ENCODE measurements around the gene CYLD. TPM values are rescaled to one million over a fixed set of nuclear protein-coding genes. Genes with fewer than 3 reads are reported as not detected.

CYLD gene
- total RNA-seq, 4 donors from 2014 or later: 79.2 to 180 (median 92.4) TPM

- Histone ChIP-seq H3K36me3 (peaks cover 7 to 14% of the 10 kb centered on the region in 2 donors), H3K27ac (no peak overlapping the region), H3K4me3 (replicated peaks in 1 of 3) (no peak overlapping the region), H3K9me3 (no peaks in the 10 kb centered on the region), H3K4me1 (peaks cover 4 to 7% of the 10 kb centered on the region in 2 donors), H3K27me3 (no peaks in the 10 kb centered on the region)
- TF ChIP-seq POLR2A (IDR thresholded peaks at IDR 0.05): no peak
- no peak for TF ChIP-seq CTCF (IDR thresholded peaks at IDR 0.05)
- DNase-seq: no peak
- WGBS, 2 donors: 84 to 90% methylated on average over 4 of the region's 4 CpGs
- intact Hi-C loops (cut with DNase I): no loop called here
These were observed 10.8 kb downstream of the CYLD start for GRCh38 chr16:50752471-50753235.

- TF ChIP-seq CTCF (IDR thresholded peaks at IDR 0.05): no peak
- no peak for TF ChIP-seq POLR2A (IDR thresholded peaks at IDR 0.05)
- intact Hi-C loops (cut with DNase I): no loop called here
- no peak overlapping the region for H3K4me3 ChIP-seq (replicated peaks in 1 of 3)
- DNase-seq: no peak
- no peak overlapping the region for H3K27ac ChIP-seq
- WGBS, 2 donors: 82 to 85% methylated on average over 3 of the region's 3 CpGs
- no peaks in the 10 kb centered on the region for H3K4me1 ChIP-seq
- H3K9me3 ChIP-seq: no peaks in the 10 kb centered on the region
- H3K27me3 ChIP-seq: no peaks in the 10 kb centered on the region
- peaks cover 7 to 14% of the 10 kb centered on the region in 2 donors for H3K36me3 ChIP-seq
These were observed 14.6 kb downstream of the CYLD start for GRCh38 chr16:50756473-50756872.

GRCh38 chr16:50761267-50761666, 19.4 kb downstream of the CYLD start:
- Histone ChIP-seq H3K36me3 (peaks cover 0 to 2% of the 10 kb centered on the region in 2 donors), H3K9me3 (no peaks in the 10 kb centered on the region), H3K27me3 (no peaks in the 10 kb centered on the region), H3K27ac (no peak overlapping the region), H3K4me1 (no peaks in the 10 kb centered on the region), H3K4me3 (replicated peaks in 1 of 3) (no peak overlapping the region)
- DNase-seq: no peak
- TF ChIP-seq CTCF (IDR thresholded peaks at IDR 0.05): no peak
- WGBS, 2 donors: 72 to 86% methylated on average over 1 of the region's 1 CpG
- intact Hi-C loops (cut with DNase I): no loop called here

GRCh38 chr16:50762241-50762640, 20.4 kb downstream of the CYLD start:
- Histone ChIP-seq H3K4me3 (replicated peaks in 1 of 3) (no peak overlapping the region), H3K27me3 (no peaks in the 10 kb centered on the region), H3K36me3 (peaks cover 0 to 2% of the 10 kb centered on the region in 2 donors), H3K27ac (no peak overlapping the region), H3K4me1 (no peaks in the 10 kb centered on the region), H3K9me3 (no peaks in the 10 kb centered on the region)
- intact Hi-C loops (cut with DNase I): no loop called here
- WGBS, 2 donors: 78 to 90% methylated on average over 3 of the region's 3 CpGs
- DNase-seq: no peak
- TF ChIP-seq CTCF (IDR thresholded peaks at IDR 0.05) (no peak), POLR2A (IDR thresholded peaks at IDR 0.05) (no peak)

- TF ChIP-seq POLR2A (IDR thresholded peaks at IDR 0.05) (no peak), CTCF (IDR thresholded peaks at IDR 0.05) (no peak)
- intact Hi-C loops (cut with DNase I): no loop called here
These were observed 21.3 kb downstream of the CYLD start for GRCh38 chr16:50763211-50763610.

More at GRCh38 chr16:50763211-50763610, 21.3 kb downstream of the CYLD start:
- no peaks in the 10 kb centered on the region for H3K4me1 ChIP-seq
- DNase-seq: no peak
- WGBS, 2 donors: 90 to 100% methylated on average over 2 of the region's 2 CpGs
- H3K9me3 ChIP-seq: no peaks in the 10 kb centered on the region
- no peaks in the 10 kb centered on the region for H3K27me3 ChIP-seq
- H3K4me3 ChIP-seq (replicated peaks in 1 of 3): no peak overlapping the region
- peaks cover 0 to 2% of the 10 kb centered on the region in 2 donors for H3K36me3 ChIP-seq
- H3K27ac ChIP-seq: no peak overlapping the region
